HUES6 (cell line): Measurements from ENCODE around the gene ABRAXAS1.

ENCODE experiments used
- H3K27ac ChIP-seq: 2 replicates; pipeline ENCODE4 v1.7.0; 2013; ENCODE audit warnings: low read depth, mild to moderate bottlenecking, low read length, inconsistent platforms
- H3K27me3 ChIP-seq: 2 replicates; pipeline ENCODE4 v1.6.1; 2013; ENCODE audit warnings: low read length; ENCODE audit not compliant: control insufficient read depth, insufficient read depth
- H3K36me3 ChIP-seq: 2 replicates; pipeline ENCODE4 v1.6.1; 2013; ENCODE audit warnings: low read length; ENCODE audit not compliant: control insufficient read depth, insufficient read depth
- H3K4me1 ChIP-seq: 2 replicates; pipeline ENCODE4 v1.6.1; 2013; ENCODE audit warnings: low read length; ENCODE audit not compliant: control insufficient read depth, insufficient read depth
- H3K4me3 ChIP-seq: 2 replicates; pipeline ENCODE4 v1.5.1; 2013; ENCODE audit warnings: low read depth, low read length
- H3K9ac ChIP-seq: one replicate; pipeline ENCODE4 v1.6.1; 2013; ENCODE audit warnings: mild to moderate bottlenecking, low read length
- H3K9me3 ChIP-seq: 2 replicates; pipeline ENCODE4 v1.6.1; 2013; ENCODE audit warnings: low read depth, low read length; ENCODE audit not compliant: control insufficient read depth, insufficient read depth

Gene ABRAXAS1

DNA sequence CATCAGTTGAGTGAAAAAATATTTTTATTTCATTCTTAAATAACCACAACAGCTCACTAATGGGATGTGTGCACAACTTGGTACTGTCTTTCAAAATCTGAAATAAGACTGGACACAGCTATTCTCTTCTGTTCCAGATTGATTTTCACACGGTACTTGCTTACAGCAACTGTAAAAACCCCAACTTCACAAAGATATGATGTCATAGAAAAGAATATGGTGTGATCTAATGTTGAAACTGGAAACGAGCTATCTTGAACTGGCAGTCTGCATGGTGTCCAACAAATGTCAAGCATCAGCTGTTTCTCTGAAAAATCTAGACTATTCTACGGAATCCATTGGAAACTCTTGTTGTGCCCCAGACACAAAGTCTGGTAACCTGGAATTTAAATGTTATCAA, 44.0 kb downstream of the ABRAXAS1 start:
- H3K4me3 ChIP-seq, result no peak overlapping the region
- no peak overlapping the region for H3K27ac ChIP-seq
- no peaks in the 10 kb centered on the region for H3K9me3 ChIP-seq
- H3K27me3 ChIP-seq, result no peaks in the 10 kb centered on the region
- peaks cover 6% of the 10 kb centered on the region for H3K36me3 ChIP-seq
- H3K9ac ChIP-seq, result no peak overlapping the region
- H3K4me1 ChIP-seq, result no peaks in the 10 kb centered on the region

DNA sequence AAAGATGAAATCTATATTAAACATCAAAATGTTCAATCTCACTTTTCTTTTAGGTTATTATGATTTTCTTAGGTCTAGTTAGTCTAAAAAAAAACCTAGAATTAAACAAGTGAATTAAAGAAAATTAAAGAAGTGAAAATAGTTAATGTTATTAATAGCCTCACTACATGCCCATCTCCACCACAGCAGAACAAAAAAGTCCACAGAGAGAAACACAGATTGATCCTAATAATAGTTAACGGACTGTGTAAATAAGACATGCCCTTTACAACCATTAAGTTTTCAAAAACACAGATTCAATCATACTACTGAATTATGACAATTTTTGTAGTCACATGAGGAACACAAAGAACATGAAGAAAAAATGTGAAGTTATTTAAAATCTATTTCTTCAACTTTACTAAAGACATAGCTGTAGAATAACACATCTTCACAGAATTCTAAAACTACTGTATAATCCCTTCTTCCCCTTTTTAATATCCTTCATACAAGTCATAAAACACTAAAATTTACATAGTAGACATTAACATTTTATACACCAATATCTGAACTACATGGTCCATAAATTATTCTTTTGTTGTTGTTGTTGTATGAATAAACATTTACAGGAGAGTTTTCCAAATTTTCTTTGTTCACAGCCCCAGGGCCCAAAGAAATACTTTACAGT, 44.6 kb downstream of the ABRAXAS1 start:
- H3K36me3 ChIP-seq, result peaks cover 6% of the 10 kb centered on the region
- H3K4me3 ChIP-seq, result no peak overlapping the region
- no peaks in the 10 kb centered on the region for H3K4me1 ChIP-seq
- no peaks in the 10 kb centered on the region for H3K27me3 ChIP-seq
- H3K9ac ChIP-seq, result no peak overlapping the region
- no peak overlapping the region for H3K27ac ChIP-seq
- no peaks in the 10 kb centered on the region for H3K9me3 ChIP-seq

DNA sequence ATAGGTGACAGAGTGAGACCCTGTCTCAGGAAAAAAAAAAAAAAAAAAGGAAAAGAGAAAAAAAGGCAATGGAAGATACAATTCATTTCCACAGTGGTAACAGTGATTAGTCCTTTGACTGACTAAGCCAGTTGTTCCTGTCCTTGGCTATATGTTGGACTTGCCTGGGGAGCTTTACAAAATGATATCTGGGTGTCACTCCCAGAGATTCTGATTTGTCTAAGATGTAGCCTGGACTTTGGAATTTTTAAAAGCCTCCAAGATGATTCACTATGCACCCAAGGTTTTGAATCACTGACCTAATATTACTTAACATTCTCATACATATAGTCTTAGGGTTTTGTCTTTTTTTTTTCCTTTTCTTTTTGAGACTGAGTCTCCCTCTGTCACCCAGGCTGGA, 46.2 kb downstream of the ABRAXAS1 start:
- H3K27me3 ChIP-seq, result no peaks in the 10 kb centered on the region
- H3K36me3 ChIP-seq, result peaks cover 6% of the 10 kb centered on the region
- H3K9ac ChIP-seq, result no peak overlapping the region
- no peak overlapping the region for H3K4me3 ChIP-seq
- H3K9me3 ChIP-seq, result no peaks in the 10 kb centered on the region
- no peak overlapping the region for H3K27ac ChIP-seq
- no peaks in the 10 kb centered on the region for H3K4me1 ChIP-seq

DNA sequence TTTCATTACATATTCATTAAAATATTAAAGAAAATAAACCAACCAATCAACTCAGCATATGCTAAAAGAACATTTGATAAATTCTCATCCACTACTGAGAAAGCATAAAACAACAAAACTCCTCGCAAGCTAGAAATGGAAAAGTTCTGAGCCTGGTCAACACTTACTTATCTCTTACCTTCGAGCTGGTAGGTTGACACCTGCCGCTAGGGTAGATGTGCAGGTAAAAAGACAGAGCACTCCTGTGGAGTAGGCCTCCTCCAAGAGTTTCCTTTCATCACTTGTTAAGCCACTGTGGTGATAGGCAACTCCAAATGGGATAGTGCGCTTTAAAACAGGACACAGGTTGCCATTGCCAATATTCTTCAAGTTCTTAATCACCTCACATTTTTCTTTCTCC, 48.2 kb downstream of the ABRAXAS1 start:
- no peaks in the 10 kb centered on the region for H3K27me3 ChIP-seq
- peaks cover 6% of the 10 kb centered on the region for H3K36me3 ChIP-seq
- H3K4me3 ChIP-seq, result no peak overlapping the region
- H3K9me3 ChIP-seq, result no peaks in the 10 kb centered on the region
- H3K9ac ChIP-seq, result no peak overlapping the region
- H3K27ac ChIP-seq, result no peak overlapping the region
- H3K4me1 ChIP-seq, result no peaks in the 10 kb centered on the region

DNA sequence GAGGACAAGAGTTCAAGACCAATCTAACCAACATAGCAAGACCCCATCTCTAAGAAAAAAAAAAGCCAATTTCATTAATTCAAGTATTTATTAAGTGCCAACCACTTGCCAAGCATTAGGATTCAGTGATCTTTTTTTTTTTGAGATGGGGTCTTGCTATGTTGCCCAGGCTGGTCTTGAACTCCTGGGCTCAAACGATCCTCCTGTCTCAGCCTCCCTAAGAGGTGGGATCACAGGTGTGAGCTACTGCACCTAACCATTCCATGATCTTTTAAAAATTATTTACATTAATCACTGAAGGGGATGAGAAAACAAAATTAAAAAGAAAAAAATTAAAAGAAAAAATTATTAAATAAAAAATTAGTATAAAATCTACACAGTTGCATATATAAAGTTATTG, 53.7 kb downstream of the ABRAXAS1 start:
- no peak overlapping the region for H3K27ac ChIP-seq
- H3K9ac ChIP-seq, result no peak overlapping the region
- no peak overlapping the region for H3K4me3 ChIP-seq
- no peaks in the 10 kb centered on the region for H3K4me1 ChIP-seq
- no peaks in the 10 kb centered on the region for H3K27me3 ChIP-seq
- H3K36me3 ChIP-seq, result no peaks in the 10 kb centered on the region
- no peaks in the 10 kb centered on the region for H3K9me3 ChIP-seq

DNA sequence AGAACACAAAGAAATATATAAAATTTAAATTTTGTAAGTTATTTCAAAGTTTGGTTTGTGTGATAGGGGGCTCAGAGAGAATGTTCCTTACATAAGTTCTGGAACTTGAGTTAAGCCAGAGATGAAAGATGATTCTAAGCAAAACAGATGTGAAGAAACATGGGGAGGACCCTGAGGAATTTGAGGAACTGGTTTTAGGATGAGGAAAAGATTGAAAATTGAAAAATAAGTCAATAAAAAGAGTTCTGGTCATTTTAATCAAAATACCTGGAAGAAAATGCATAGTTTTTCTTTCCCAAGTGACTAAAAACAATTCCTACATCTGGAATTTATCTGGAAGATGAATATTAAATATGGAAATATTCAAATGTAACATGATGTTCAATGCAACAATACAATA, 66.7 kb downstream of the ABRAXAS1 start:
- no peaks in the 10 kb centered on the region for H3K4me1 ChIP-seq
- H3K4me3 ChIP-seq, result no peak overlapping the region
- H3K36me3 ChIP-seq, result peaks cover 7% of the 10 kb centered on the region; the same call in 1 of the 2 replicates
- H3K27ac ChIP-seq, result no peak overlapping the region
- H3K27me3 ChIP-seq, result no peaks in the 10 kb centered on the region
- H3K9ac ChIP-seq, result no peak overlapping the region
- H3K9me3 ChIP-seq, result no peaks in the 10 kb centered on the region

DNA sequence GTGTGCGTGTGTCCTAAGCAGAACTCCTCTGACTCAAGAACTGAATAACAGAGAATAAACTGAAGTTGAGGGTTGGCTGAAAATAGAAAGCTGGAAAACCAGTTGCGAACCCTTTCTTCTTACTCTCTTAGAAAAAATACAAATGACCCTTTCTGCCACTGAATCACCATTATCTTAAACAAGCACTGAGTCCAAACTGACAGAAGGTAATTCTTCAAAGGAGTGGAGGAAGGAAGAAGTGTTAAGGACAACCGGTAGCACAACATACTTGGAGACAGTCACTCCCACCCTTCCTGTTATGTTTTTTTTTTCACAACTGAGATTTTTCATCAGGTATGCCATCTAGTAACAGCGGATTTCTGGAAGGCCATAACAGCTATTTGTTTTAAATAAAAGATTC, 67.3 kb downstream of the ABRAXAS1 start:
- no peak overlapping the region for H3K9ac ChIP-seq
- no peak overlapping the region for H3K4me3 ChIP-seq
- no peaks in the 10 kb centered on the region for H3K27me3 ChIP-seq
- no peaks in the 10 kb centered on the region for H3K9me3 ChIP-seq
- no peaks in the 10 kb centered on the region for H3K4me1 ChIP-seq
- peaks cover 7% of the 10 kb centered on the region; the same call in 1 of the 2 replicates for H3K36me3 ChIP-seq
- no peak overlapping the region for H3K27ac ChIP-seq

DNA sequence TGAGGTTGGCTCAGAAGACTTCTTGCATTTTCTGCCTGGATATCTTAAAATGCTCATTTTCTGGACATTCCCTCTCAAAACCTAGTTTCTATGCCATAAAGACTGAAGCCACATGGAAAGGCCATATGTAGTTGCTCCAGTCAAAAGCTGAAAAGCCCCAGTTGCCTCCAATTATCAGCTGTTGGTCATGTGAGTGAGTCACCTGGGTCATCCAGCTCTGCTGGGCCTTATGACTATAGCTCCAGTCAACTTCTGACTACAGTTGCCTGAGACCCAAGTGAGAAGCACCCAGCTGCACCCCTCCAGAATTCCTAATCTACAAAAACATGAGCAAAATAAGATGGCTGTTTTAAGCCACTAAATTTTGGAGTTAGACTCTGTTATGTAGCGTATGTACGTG, 71.2 kb downstream of the ABRAXAS1 start:
- Histone ChIP-seq H3K36me3 (peaks cover 3% of the 10 kb centered on the region; the same call in 1 of the 2 replicates), H3K9ac (no peak overlapping the region), H3K4me1 (no peaks in the 10 kb centered on the region)

More for the DNA sequence above, 71.2 kb downstream of the ABRAXAS1 start:
- Histone ChIP-seq H3K27me3 (no peaks in the 10 kb centered on the region), H3K4me3 (no peak overlapping the region), H3K9me3 (no peaks in the 10 kb centered on the region), H3K27ac (no peak overlapping the region)
